SK-N-SH (cell line): Measurements from ENCODE around the gene ERI3. TPM values are rescaled to one million over a fixed set of nuclear protein-coding genes. Genes with fewer than 3 reads are reported as not detected.

ENCODE experiments used
- CTCF ChIA-PET: fragments of 300-600, 350-600 bp; formaldehyde crosslinking; extraction: SDS; loops from one replicate; lab custom pipeline; 2021; lab: Yijun Ruan, JAX
- POLR2A ChIA-PET: fragments of 350-600 bp; sonication (Branson Sonifier 250); formaldehyde crosslinking; extraction: SDS; loops from one replicate; lab custom pipeline; 2020; ENCODE audit warnings: antibody characterized with exemption, inconsistent platforms; lab: Yijun Ruan, JAX
- DNase-seq: peaks from one replicate; pipeline ENCODE4 v3.0.0; 2012
- H2AFZ ChIP-seq: fragments of 200-600 bp; sonication (generic); 2 replicates; pipeline ENCODE4 v1.8.1; 2016; ENCODE audit warnings: antibody characterized with exemption, mild to moderate bottlenecking, low read depth
- H3F3A ChIP-seq: fragments of 200-600 bp; sonication (generic); replicated peaks from 2 replicates; pipeline ENCODE3; 2016; ENCODE audit warnings: antibody characterized with exemption, mild to moderate bottlenecking; ENCODE audit not compliant: insufficient read depth
- H3K27ac ChIP-seq, 2 experiments: fragments of 200-500 bp in 1 of 2; fragments of 200-600 bp in 1 of 2; sonication (Bioruptor generic) in 1 of 2; sonication (generic), shearing (Covaris generic) in 1 of 2; 2 replicates each; pipeline versions ENCODE4 v1.5.1 to v1.6.1; 2014 to 2016; ENCODE audit warnings: low read depth in 2 of 2, inconsistent platforms in 1 of 2, low read length in 1 of 2, mild to moderate bottlenecking in 1 of 2, mixed read lengths in 1 of 2
- H3K27me3 ChIP-seq: fragments of 200-600 bp; sonication (generic), shearing (Covaris generic); 2 replicates; pipeline ENCODE4 v1.6.1; 2016; ENCODE audit warnings: mixed run types; ENCODE audit not compliant: insufficient read depth
- H3K36me3 ChIP-seq, 2 experiments: fragments of 200-500 bp in 1 of 2; fragments of 200-600 bp in 1 of 2; sonication (Bioruptor generic) in 1 of 2; sonication (generic) in 1 of 2; replicated peaks in 1 of 2; 2 replicates each; pipeline versions ENCODE3 to v1.5.1; 2014 to 2016; ENCODE audit warnings: low read length in 1 of 2, mild to moderate bottlenecking in 1 of 2; ENCODE audit not compliant: insufficient read depth in 2 of 2, control insufficient read depth in 1 of 2
- H3K4me1 ChIP-seq, 2 experiments: fragments of 200-500 bp in 1 of 2; fragments of 200-600 bp in 1 of 2; sonication (Bioruptor generic) in 1 of 2; sonication (generic), shearing (Covaris generic) in 1 of 2; 2 replicates each; pipeline versions ENCODE4 v1.5.1 to v1.6.1; 2014 to 2016; ENCODE audit warnings: low read depth in 1 of 2, low read length in 1 of 2, mixed run types in 1 of 2; ENCODE audit not compliant: insufficient read depth in 2 of 2, control insufficient read depth in 1 of 2
- H3K4me2 ChIP-seq: fragments of 200-600 bp; sonication (generic), shearing (Covaris generic); 2 replicates; pipeline ENCODE4 v1.6.1; 2017; ENCODE audit warnings: mixed run types
- H3K4me3 ChIP-seq, 2 experiments: fragments of 200-500 bp in 1 of 2; fragments of 200-600 bp in 1 of 2; sonication (Bioruptor generic) in 1 of 2; sonication (generic), shearing (Covaris generic) in 1 of 2; 2 replicates each; pipeline versions ENCODE4 v1.5.1 to v1.8.1; 2014 to 2016; ENCODE audit warnings: low read depth in 2 of 2, inconsistent platforms in 1 of 2, low read length in 1 of 2, mild to moderate bottlenecking in 1 of 2, mixed read lengths in 1 of 2, moderate library complexity in 1 of 2
- H3K79me2 ChIP-seq: fragments of 200-600 bp; sonication (generic); 2 replicates; pipeline ENCODE4 v1.8.1; 2017; ENCODE audit warnings: mild to moderate bottlenecking; ENCODE audit not compliant: insufficient read depth
- H3K9ac ChIP-seq: fragments of 200-600 bp; sonication (generic); 2 replicates; pipeline ENCODE4 v1.6.1; 2017; ENCODE audit warnings: mixed run types
- H3K9me2 ChIP-seq: fragments of 200-600 bp; sonication (generic); 2 replicates; pipeline ENCODE4 v1.6.1; 2017; ENCODE audit warnings: mixed run types
- H3K9me3 ChIP-seq: fragments of 200-600 bp; sonication (generic); 2 replicates; pipeline ENCODE4 v1.6.1; 2017; ENCODE audit warnings: mixed run types, mild to moderate bottlenecking, moderate library complexity
- H4K20me1 ChIP-seq: fragments of 200-600 bp; sonication (generic); 2 replicates; pipeline ENCODE4 v1.6.1; 2017; ENCODE audit warnings: mild to moderate bottlenecking, mixed run types; ENCODE audit not compliant: insufficient read depth
- CHD2 ChIP-seq: fragments of 150-350 bp; IDR thresholded peaks from 2 replicates; pipeline ENCODE4 v1.6.1; 2018; ENCODE audit warnings: low read length; ENCODE audit not compliant: partially characterized antibody
- ELF1 ChIP-seq: IDR thresholded peaks from 2 replicates; pipeline ENCODE4 v1.4.0; 2012
- FOXJ3 ChIP-seq: sonication (generic); formaldehyde crosslinking; IDR thresholded peaks from 2 replicates; pipeline ENCODE4 v1.5.1; 2020; ENCODE audit warnings: mild to moderate bottlenecking, missing genetic modification reagents
- FOXM1 ChIP-seq: IDR thresholded peaks from 2 replicates; pipeline ENCODE4 v1.4.0; 2012; ENCODE audit warnings: low read depth, mild to moderate bottlenecking
- GATA2 ChIP-seq: sonication (generic); formaldehyde crosslinking; IDR thresholded peaks from 2 replicates; pipeline ENCODE4 v1.5.0; 2020; ENCODE audit warnings: mild to moderate bottlenecking, missing genetic modification reagents
- MXI1 ChIP-seq: IDR thresholded peaks from 2 replicates; pipeline ENCODE4 v1.6.1; 2012; ENCODE audit warnings: mild to moderate bottlenecking, low read depth, low read length, improper control_type of control experiment
- REST ChIP-seq: IDR thresholded peaks from 2 replicates; pipeline ENCODE4 v1.6.1; 2012; ENCODE audit warnings: mild to moderate bottlenecking, low read depth, low read length, moderate library complexity
- SIN3A ChIP-seq: IDR thresholded peaks from 2 replicates; pipeline ENCODE4 v1.6.1; 2012; ENCODE audit warnings: low read depth, mild to moderate bottlenecking, low read length, moderate library complexity, borderline replicate concordance
- SMC3 ChIP-seq: IDR thresholded peaks from 2 replicates; pipeline ENCODE4 v1.6.1; 2012; ENCODE audit warnings: low read depth, low read length, improper control_type of control experiment
- TAF1 ChIP-seq: IDR thresholded peaks from 2 replicates; pipeline ENCODE4 v1.6.1; 2012; ENCODE audit warnings: low read depth, mild to moderate bottlenecking, low read length, moderate library complexity, borderline replicate concordance
- TEAD4 ChIP-seq: IDR thresholded peaks from 2 replicates; pipeline ENCODE4 v1.4.0; 2012; ENCODE audit warnings: mild to moderate bottlenecking, borderline replicate concordance; ENCODE audit not compliant: insufficient read depth
- WGBS: methylation state at CpG from one replicate; pipeline ENCODE4 v1.1.6; 2017; ENCODE audit warnings: low lambda C conversion rate; 5-methylcytosine and 5-hydroxymethylcytosine counted together
- polyA plus RNA-seq, 3 experiments: library from polyadenylated mRNA; depleted of rRNA; stranded (reverse); fragments of >200 nt; gene quantifications; 2 replicates each; pipeline ENCODE4 v1.2.3, GENCODE V29; 2012

ERI3 gene
- polyA plus RNA-seq, 1 of the 3 experiments (the other 2 are of a cell fraction): 60.7 TPM

- no peak overlapping the region for H3K4me2 ChIP-seq
- H3K4me1 ChIP-seq: peaks cover 10 to 32% of the 10 kb centered on the region in 2 experiments; a peak in 3 of 4 replicates
- 99% methylated on average over 9 of the region's 16 CpGs for WGBS
- H3K79me2 ChIP-seq: no peaks in the 10 kb centered on the region
- CTCF ChIA-PET: interaction anchor here (1.0 to 2.3 kb wide), 4 partner anchors 10 to 73 kb away, joined by 3 to 8 read pairs (median 4); no protein-coding TSS in a partner anchor
- no peaks in the 10 kb centered on the region for H3K27me3 ChIP-seq
- DNase-seq: no peak
- no peak overlapping the region for H3K9ac ChIP-seq
- H3K9me3 ChIP-seq: no peaks in the 10 kb centered on the region
- no peaks in the 10 kb centered on the region for H3K9me2 ChIP-seq
- H3K27ac ChIP-seq: no peak overlapping the region
- POLR2A ChIA-PET: no interaction called here
- peaks cover 0 to 6% of the 10 kb centered on the region in 2 experiments for H3K36me3 ChIP-seq
- no peaks in the 10 kb centered on the region for H3F3A ChIP-seq
- TF ChIP-seq CHD2 (no peak), FOXM1 (no peak), SMC3 (no peak), MXI1 (no peak), TAF1 (no peak), REST (no peak), TEAD4 (no peak), FOXJ3 (CRISPR knock-in tag) (no peak), SIN3A (no peak)
- no peak overlapping the region for H2AFZ ChIP-seq
- no peak overlapping the region for H3K4me3 ChIP-seq
- H4K20me1 ChIP-seq: no peaks in the 10 kb centered on the region
Observed at GRCh38 chr1:44242746-44243145, 112.3 kb downstream of the ERI3 start.

GRCh38 chr1:44240802-44241671, 114.0 kb downstream of the ERI3 start:
- Histone ChIP-seq H3K9me2 (no peaks in the 10 kb centered on the region), H3K36me3 (no peaks in the 10 kb centered on the region), H3K4me1 (peaks cover 10 to 32% of the 10 kb centered on the region in 2 experiments; a peak in 3 of 4 replicates), H2AFZ (no peak overlapping the region), H4K20me1 (no peaks in the 10 kb centered on the region), H3K27me3 (no peaks in the 10 kb centered on the region), H3K4me2 (no peak overlapping the region), H3K4me3 (no peak overlapping the region), H3K79me2 (no peaks in the 10 kb centered on the region), H3K9ac (no peak overlapping the region), H3K9me3 (no peaks in the 10 kb centered on the region), H3F3A (no peaks in the 10 kb centered on the region), H3K27ac (no peak overlapping the region)
- DNase-seq: peak; percentile 83
- WGBS: 92% methylated on average over 9 of the region's 9 CpGs
- TF ChIP-seq ELF1 (no peak), GATA2 (CRISPR knock-in tag) (peak; percentile 75; the same call in 1 of the 2 replicates)
- ChIA-PET CTCF (interaction anchor here (1.1 to 2.7 kb wide), 5 partner anchors 11 to 28 kb away, joined by 3 to 16 read pairs (median 6); partner anchors contain the start of gene DMAP1), POLR2A (no interaction called here)
